Endothelial cell of umbilical vein (primary cell): ENCODE data around the gene TPR. TPM values are rescaled to one million over a fixed set of nuclear protein-coding genes. Genes with fewer than 3 reads are reported as not detected.

Source experiments
- BruUV-seq: library from RNA; stranded (reverse); fragments of 400-500 nt; replicated peaks from 2 replicates; lab custom pipeline; 2021; lab: Mats Ljungman, UMichigan
- CTCF ChIA-PET: fragments of 300-600, 350-600 bp; sonication (Branson Sonifier 250); formaldehyde crosslinking; loops from one replicate; lab custom pipeline; 2021; ENCODE audit warnings: antibody characterized with exemption, inconsistent platforms; lab: Charles Lee
- POLR2A ChIA-PET: fragments of 300-600, 350-600 bp; sonication (Branson Sonifier 250); formaldehyde crosslinking; loops from one replicate; lab custom pipeline; 2021; ENCODE audit warnings: antibody characterized with exemption, inconsistent platforms; lab: Charles Lee
- DNase-seq: peaks from one replicate; pipeline ENCODE4 v3.0.0-alpha.2; 2011; ENCODE audit warnings: low read depth, low spot score
- FAIRE-seq: peaks from 2 replicates; lab custom pipeline; 2011; peaks lifted over from hg19 to GRCh38; lab: Jason Lieb, UNC
- H2AFZ ChIP-seq: 2 replicates; pipeline ENCODE4 v1.6.0; 2012; ENCODE audit warnings: low read depth, low read length, control low read depth, inconsistent platforms
- H3K27ac ChIP-seq: 2 replicates; pipeline ENCODE4 v1.5.1; 2011; ENCODE audit warnings: low read depth, mild to moderate bottlenecking, control low read depth, low read length, moderate library complexity; ENCODE audit not compliant: insufficient read depth
- H3K27me3 ChIP-seq, 2 experiments: 2 replicates each; pipeline versions ENCODE4 v1.6.0 to v1.6.1; 2011; ENCODE audit warnings: low read length in 2 of 2, mixed read lengths in 1 of 2; ENCODE audit not compliant: control insufficient read depth in 2 of 2, insufficient read depth in 2 of 2
- H3K36me3 ChIP-seq, 2 experiments: 2 replicates in 1 of 2; 3 replicates in 1 of 2; pipeline ENCODE4 v1.5.1; 2011; ENCODE audit warnings: low read length in 2 of 2, mild to moderate bottlenecking in 1 of 2, moderate library complexity in 1 of 2; ENCODE audit not compliant: control insufficient read depth in 2 of 2, insufficient read depth in 2 of 2; ENCODE audit errors: extremely low read depth in 1 of 2
- H3K4me1 ChIP-seq: 3 replicates; pipeline ENCODE4 v1.5.1; 2011; ENCODE audit warnings: mild to moderate bottlenecking, low read length; ENCODE audit not compliant: control insufficient read depth, insufficient read depth; ENCODE audit errors: extremely low read depth
- H3K4me2 ChIP-seq: 2 replicates; pipeline ENCODE4 v1.6.1; 2011; ENCODE audit warnings: low read length, control low read depth, mixed read lengths; ENCODE audit not compliant: insufficient read depth
- H3K4me3 ChIP-seq, 3 experiments: fragments of 200-600 bp in 1 of 3; sonication (generic), shearing (Covaris generic) in 1 of 3; replicated peaks in 1 of 3; 2 replicates each; pipeline ENCODE4 v1.5.1; 2011 to 2016; ENCODE audit warnings: control low read depth in 3 of 3, low read length in 3 of 3, mild to moderate bottlenecking in 2 of 3, inconsistent platforms in 1 of 3, low read depth in 1 of 3, moderate library complexity in 1 of 3; ENCODE audit not compliant: insufficient read depth in 1 of 3
- H3K79me2 ChIP-seq: 2 replicates; pipeline ENCODE4 v1.6.0; 2012; ENCODE audit warnings: low read length, inconsistent platforms; ENCODE audit not compliant: control insufficient read depth, insufficient read depth
- H3K9ac ChIP-seq: replicated peaks from 2 replicates; pipeline ENCODE3; 2011; ENCODE audit warnings: low read length, control low read depth; ENCODE audit not compliant: insufficient read depth; ENCODE audit errors: extremely low read depth
- H3K9me1 ChIP-seq: replicated peaks from 3 replicates; pipeline ENCODE4 v1.6.0; 2011; ENCODE audit warnings: mild to moderate bottlenecking, low read length; ENCODE audit not compliant: control insufficient read depth, insufficient read depth; ENCODE audit errors: extremely low read depth
- H3K9me3 ChIP-seq: replicated peaks from 2 replicates; pipeline ENCODE4 v1.5.1; 2012; ENCODE audit warnings: low read length, inconsistent platforms; ENCODE audit not compliant: control insufficient read depth, insufficient read depth
- H4K20me1 ChIP-seq: replicated peaks from 2 replicates; pipeline ENCODE3; 2011; ENCODE audit warnings: mild to moderate bottlenecking, low read length; ENCODE audit not compliant: control insufficient read depth, insufficient read depth; ENCODE audit errors: extremely low read depth
- CTCF ChIP-seq, 2 donors: IDR thresholded peaks; 1 replicate in 1 of 2; 2 replicates in 1 of 2; pipeline ENCODE4 v1.5.1; 2011; ENCODE audit warnings: low read length in 2 of 2, mild to moderate bottlenecking in 2 of 2, moderate library complexity in 2 of 2, control low read depth in 1 of 2, inconsistent platforms in 1 of 2, low read depth in 1 of 2; ENCODE audit not compliant: insufficient read depth in 1 of 2; ENCODE audit errors: extremely low read depth in 1 of 2
- EZH2 ChIP-seq: IDR thresholded peaks from 2 replicates; pipeline ENCODE4 v1.6.1; 2012; ENCODE audit warnings: borderline replicate concordance, low read depth, mild to moderate bottlenecking, moderate library complexity, low read length, inconsistent platforms; ENCODE audit not compliant: severe bottlenecking
- FOS ChIP-seq: IDR thresholded peaks from 2 replicates; pipeline ENCODE4 v1.6.1; 2011; ENCODE audit warnings: mild to moderate bottlenecking, low read length, moderate library complexity, borderline replicate concordance; ENCODE audit not compliant: insufficient read depth
- GATA2 ChIP-seq: IDR thresholded peaks from 2 replicates; pipeline ENCODE4 v1.7.0; 2011; ENCODE audit warnings: low read depth, mild to moderate bottlenecking, moderate library complexity, mixed read lengths, low read length; ENCODE audit not compliant: insufficient read length, insufficient read depth
- JUN ChIP-seq: IDR thresholded peaks from 2 replicates; pipeline ENCODE4 v1.6.1; 2011; ENCODE audit warnings: borderline replicate concordance, low read depth; ENCODE audit not compliant: insufficient read length, insufficient read depth
- MAX ChIP-seq: IDR thresholded peaks from 2 replicates; pipeline ENCODE4 v1.6.1; 2011; ENCODE audit not compliant: insufficient read depth, insufficient read length
- MYC ChIP-seq: IDR thresholded peaks from one replicate; pipeline ENCODE4 v1.6.1; 2011; ENCODE audit warnings: mild to moderate bottlenecking, low read depth, low read length
- POLR2A ChIP-seq: IDR thresholded peaks from 2 replicates; pipeline ENCODE4 v1.6.1; 2012; ENCODE audit warnings: low read depth, mild to moderate bottlenecking, control low read depth, low read length
- POLR2AphosphoS5 ChIP-seq: IDR thresholded peaks from 2 replicates; pipeline ENCODE4 v1.6.1; 2012; ENCODE audit warnings: low read depth, mild to moderate bottlenecking, control low read depth, low read length, moderate library complexity; ENCODE audit not compliant: insufficient read depth
- dilution Hi-C: fragments of 300-500 bp; cut with MboI; formaldehyde crosslinking; loops from one replicate; pipeline ENCODE4 v1.15.0; 2019; ENCODE audit warnings: low sequenced_read_pairs; ENCODE audit not compliant: extremely low pct_ligation_motif_present
- intact Hi-C: fragments of 100-400 bp; cut with micrococcal nuclease; formaldehyde crosslinking; loops from one replicate; pipeline ENCODE4 v1.10.0; 2022
- polyA plus RNA-seq, 4 experiments: library from polyadenylated mRNA; depleted of rRNA in 3 of 4; stranded (reverse) in 3 of 4; unstranded in 1 of 4; fragments of >200 nt; gene quantifications; 2 replicates each; pipeline versions ENCODE4 v1.2.1 to v1.2.3, GENCODE V29; 2011 to 2012; ENCODE audit warnings: missing spikeins in 1 of 4
- total RNA-seq: library from RNA; stranded (reverse); gene quantifications from 2 replicates; pipeline ENCODE4 v1.2.3, GENCODE V29; 2021

Gene TPR
- total and polyA plus RNA-seq, 2 donors (not counting 3 experiments of a cell fraction or from before 2014, with no cell fraction given) = 49.4 to 118 TPM

- Histone ChIP-seq H4K20me1 (no peaks in the 10 kb centered on the region), H3K79me2 (no peaks in the 10 kb centered on the region), H3K36me3 (peaks cover 18 to 38% of the 10 kb centered on the region in 2 experiments), H3K27ac (no peak overlapping the region), H3K9ac (no peak overlapping the region), H3K9me3 (no peaks in the 10 kb centered on the region), H3K4me2 (no peak overlapping the region), H3K4me1 (no peaks in the 10 kb centered on the region), H2AFZ (no peak overlapping the region), H3K27me3 (no peaks in the 10 kb centered on the region), H3K4me3 (no peak overlapping the region), H3K9me1 (no peaks in the 10 kb centered on the region)
- FAIRE-seq (no peak), DNase-seq (no peak)
- dilution Hi-C loops = no loop called here
- ChIA-PET POLR2A (no interaction called here), CTCF (interaction anchor here (0.9 to 1.4 kb wide), 2 partner anchors 11 to 21 kb away, joined by 3 read pairs; no protein-coding TSS in a partner anchor)
- intact Hi-C loops = no loop called here
- no TSS peak for BruUV-seq
- TF ChIP-seq JUN (no peak), MYC (no peak), EZH2 (no peak), MAX (no peak), FOS (no peak), CTCF (IDR thresholded peaks at IDR 0.05; ENCODE audit: extremely low read depth in 1 of 2, insufficient read depth in 1 of 2, low read depth in 1 of 2, low read length in 2 of 2) (no peak), POLR2AphosphoS5 (no peak), POLR2A (no peak), GATA2 (no peak)
Measured at GRCh38 chr1:186315570-186315969, 59.5 kb downstream of the TPR start.
